Measurements from ENCODE around the gene GAS7. TPM values are rescaled to one million over a fixed set of nuclear protein-coding genes. Genes with fewer than 3 reads are reported as not detected.
A peak's percentile ranks its signal among the peaks of the same experiment; 100 is the strongest.

Gene GAS7
- total RNA-seq, 1 donor from 2014 or later = 19.5 TPM

DNA sequence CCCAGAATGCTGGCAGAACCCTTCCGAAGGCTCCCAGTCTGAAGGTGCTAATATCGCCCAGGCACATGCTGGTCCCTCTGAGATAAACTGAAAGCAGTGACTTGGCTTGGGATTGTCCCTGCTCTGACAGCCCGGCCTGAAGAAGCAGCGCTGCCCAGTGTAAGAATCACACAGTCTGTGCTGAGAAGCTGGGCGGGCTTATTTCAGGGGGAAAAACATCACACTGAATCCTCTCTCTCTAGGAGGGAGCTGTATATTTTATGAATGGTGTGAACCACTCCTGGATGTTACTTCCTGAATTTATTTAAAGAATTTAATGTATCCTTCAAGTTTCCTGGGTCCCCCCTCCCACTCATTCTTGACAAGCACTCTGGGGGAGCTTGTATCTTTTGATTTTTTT, 36.3 kb downstream of the GAS7 start:
- Mint-ChIP-seq H3K36me3 (no peaks in the 10 kb centered on the region), H3K27me3 (peaks cover 12% of the 10 kb centered on the region), H3K4me1 (ENCODE audit: unreplicated experiment) (peaks cover 19% of the 10 kb centered on the region), H3K9me3 (no peaks in the 10 kb centered on the region), H3K27ac (no peak overlapping the region), H3K4me3 (no peak overlapping the region)
- TF ChIP-seq, protein P1, sequence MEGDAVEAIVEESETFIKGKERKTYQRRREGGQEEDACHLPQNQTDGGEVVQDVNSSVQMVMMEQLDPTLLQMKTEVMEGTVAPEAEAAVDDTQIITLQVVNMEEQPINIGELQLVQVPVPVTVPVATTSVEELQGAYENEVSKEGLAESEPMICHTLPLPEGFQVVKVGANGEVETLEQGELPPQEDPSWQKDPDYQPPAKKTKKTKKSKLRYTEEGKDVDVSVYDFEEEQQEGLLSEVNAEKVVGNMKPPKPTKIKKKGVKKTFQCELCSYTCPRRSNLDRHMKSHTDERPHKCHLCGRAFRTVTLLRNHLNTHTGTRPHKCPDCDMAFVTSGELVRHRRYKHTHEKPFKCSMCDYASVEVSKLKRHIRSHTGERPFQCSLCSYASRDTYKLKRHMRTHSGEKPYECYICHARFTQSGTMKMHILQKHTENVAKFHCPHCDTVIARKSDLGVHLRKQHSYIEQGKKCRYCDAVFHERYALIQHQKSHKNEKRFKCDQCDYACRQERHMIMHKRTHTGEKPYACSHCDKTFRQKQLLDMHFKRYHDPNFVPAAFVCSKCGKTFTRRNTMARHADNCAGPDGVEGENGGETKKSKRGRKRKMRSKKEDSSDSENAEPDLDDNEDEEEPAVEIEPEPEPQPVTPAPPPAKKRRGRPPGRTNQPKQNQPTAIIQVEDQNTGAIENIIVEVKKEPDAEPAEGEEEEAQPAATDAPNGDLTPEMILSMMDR (conservative IDR thresholded peaks at IDR 0.05) = no peak
- DNase-seq (ENCODE audit: extremely low spot score, unreplicated experiment) = no peak

DNA sequence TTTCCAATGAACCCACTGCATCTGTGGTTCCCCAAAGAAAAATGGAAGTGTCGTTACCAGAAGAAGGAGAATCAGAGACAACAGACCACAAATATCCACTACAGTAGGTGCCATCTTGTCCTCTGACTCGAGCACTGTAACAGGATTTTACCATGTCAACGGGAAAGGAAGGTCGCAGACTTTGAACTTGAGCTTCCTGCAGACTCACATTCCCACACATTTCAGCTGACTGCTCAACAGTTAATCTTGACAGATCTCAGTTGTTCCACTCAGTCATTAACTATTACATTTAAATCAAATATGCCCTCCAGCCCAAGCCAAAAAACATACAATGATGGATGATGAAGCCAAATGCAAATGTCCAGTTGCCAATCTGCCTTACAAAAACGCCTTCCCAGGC, 37.0 kb downstream of the GAS7 start:
- no peaks in the 10 kb centered on the region for H3K9me3 Mint-ChIP-seq
- no peak overlapping the region for H3K27ac Mint-ChIP-seq
- TF ChIP-seq, protein P1 (conservative IDR thresholded peaks at IDR 0.05) = no peak
- H3K27me3 Mint-ChIP-seq = peaks cover 17% of the 10 kb centered on the region
- peaks cover 23% of the 10 kb centered on the region for H3K4me1 Mint-ChIP-seq (ENCODE audit: unreplicated experiment)
- H3K36me3 Mint-ChIP-seq = no peaks in the 10 kb centered on the region
- DNase-seq (ENCODE audit: extremely low spot score, unreplicated experiment) = no peak
- no peak overlapping the region for H3K4me3 Mint-ChIP-seq

DNA sequence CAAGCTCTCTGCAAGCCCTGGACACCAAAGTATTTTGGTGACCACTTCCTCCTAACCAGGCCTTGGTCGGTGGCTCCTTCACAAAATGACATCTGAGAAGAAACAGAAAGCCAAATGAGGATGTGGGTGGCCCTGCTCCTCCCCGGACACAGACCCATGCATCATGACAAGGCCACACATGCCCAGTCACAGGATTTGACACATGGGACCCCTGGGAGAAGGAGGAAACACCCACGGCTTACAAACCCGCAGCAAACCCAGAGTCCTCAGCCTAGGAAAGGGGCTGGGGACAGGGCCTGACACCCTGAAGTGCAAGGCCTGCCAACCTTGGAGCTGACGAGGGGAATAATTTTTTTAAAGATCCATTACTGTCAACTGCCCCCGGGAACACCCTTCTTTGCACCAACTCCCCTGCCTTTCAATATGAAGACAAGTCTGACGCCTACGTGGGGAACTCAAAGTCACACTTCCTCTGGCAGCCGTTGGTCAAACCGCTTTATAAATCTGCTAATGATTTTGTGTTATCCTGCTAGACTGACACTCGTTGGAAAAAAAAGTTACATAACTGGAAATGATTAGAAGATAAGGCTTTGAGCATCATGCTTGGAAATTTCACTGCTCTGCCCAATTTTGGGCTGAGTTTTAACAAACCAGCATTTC, 41.3 kb downstream of the GAS7 start:
- DNase-seq (ENCODE audit: extremely low spot score, unreplicated experiment) = no peak
- H3K36me3 Mint-ChIP-seq = no peaks in the 10 kb centered on the region
- H3K4me1 Mint-ChIP-seq (ENCODE audit: unreplicated experiment) = peaks cover 23% of the 10 kb centered on the region
- no peak overlapping the region for H3K27ac Mint-ChIP-seq
- peaks cover 25% of the 10 kb centered on the region for H3K27me3 Mint-ChIP-seq
- TF ChIP-seq, protein P1 (conservative IDR thresholded peaks at IDR 0.05) = no peak
- no peak overlapping the region for H3K4me3 Mint-ChIP-seq
- no peaks in the 10 kb centered on the region for H3K9me3 Mint-ChIP-seq

DNA sequence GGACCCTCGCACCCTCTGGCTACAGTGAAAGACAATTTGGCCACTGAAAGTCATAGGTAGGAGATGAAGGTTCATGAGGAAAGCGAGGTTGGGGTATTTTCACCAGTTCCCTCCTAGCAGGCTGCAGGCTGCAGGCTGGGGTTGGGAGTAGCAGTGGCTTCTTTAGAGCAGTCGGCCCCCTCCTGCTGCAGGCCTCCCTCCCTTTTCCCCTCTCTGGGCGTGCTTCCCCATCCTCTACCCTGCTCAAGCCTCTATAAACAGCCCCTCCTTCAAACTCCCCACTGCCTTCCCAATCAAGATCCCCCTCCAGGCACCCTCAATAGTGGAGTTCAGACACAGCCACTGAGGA, 41.8 kb downstream of the GAS7 start:
- H3K27ac Mint-ChIP-seq = no peak overlapping the region
- H3K4me3 Mint-ChIP-seq = no peak overlapping the region
- H3K36me3 Mint-ChIP-seq = no peaks in the 10 kb centered on the region
- DNase-seq (ENCODE audit: extremely low spot score, unreplicated experiment) = no peak
- H3K9me3 Mint-ChIP-seq = no peaks in the 10 kb centered on the region
- TF ChIP-seq, protein P1 (conservative IDR thresholded peaks at IDR 0.05) = no peak
- H3K4me1 Mint-ChIP-seq (ENCODE audit: unreplicated experiment) = peaks cover 20% of the 10 kb centered on the region
- H3K27me3 Mint-ChIP-seq = peaks cover 25% of the 10 kb centered on the region

DNA sequence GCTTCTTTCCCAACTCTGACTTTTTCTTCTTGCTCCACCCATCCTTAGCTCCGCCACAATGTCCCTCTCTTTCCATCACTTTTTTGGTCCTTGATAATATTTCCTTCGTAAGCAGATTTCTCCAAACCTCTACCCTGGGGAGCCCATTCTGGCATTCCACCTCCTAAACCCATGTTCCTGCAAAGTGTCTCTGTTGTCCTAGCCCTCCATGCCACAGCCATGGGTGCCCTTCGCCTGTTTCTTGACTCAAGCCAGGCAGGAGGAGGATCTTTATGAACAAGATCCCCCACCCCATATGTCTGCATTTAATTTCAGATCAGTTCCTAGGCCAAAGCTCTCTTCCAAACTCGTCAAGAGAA, 42.4 kb downstream of the GAS7 start:
- Mint-ChIP-seq H3K4me1 (ENCODE audit: unreplicated experiment) (peaks cover 16% of the 10 kb centered on the region), H3K9me3 (no peaks in the 10 kb centered on the region), H3K27me3 (peaks cover 25% of the 10 kb centered on the region), H3K36me3 (no peaks in the 10 kb centered on the region), H3K27ac (peak overlapping the region; percentile 29), H3K4me3 (no peak overlapping the region)
- TF ChIP-seq, protein P1 (conservative IDR thresholded peaks at IDR 0.05) = no peak
- DNase-seq (ENCODE audit: extremely low spot score, unreplicated experiment) = no peak

All from type B pancreatic cell (in vitro differentiated cells).